Breast epithelium (tissue), 4 donors: ENCODE measurements around the gene ZFYVE21. TPM values are rescaled to one million over a fixed set of nuclear protein-coding genes. Genes with fewer than 3 reads are reported as not detected.

Experiments used
- DNase-seq, 2 donors: peaks; one replicate each; pipeline ENCODE4 v3.0.0-alpha.2; 2019; ENCODE audit warnings: low spot score in 2 of 2
- H3K27ac ChIP-seq, 2 donors: fragments of 200-600 bp; sonication (generic) in 1 of 2; one replicate each; pipeline ENCODE4 v1.5.1; 2016 to 2019; ENCODE audit warnings: mild to moderate bottlenecking in 1 of 2
- H3K27me3 ChIP-seq, 2 donors: fragments of 200-600 bp; sonication (generic) in 1 of 2; one replicate each; pipeline versions ENCODE4 v1.5.1 to v1.6.0; 2017 to 2019; ENCODE audit warnings: control low read depth in 1 of 2, mild to moderate bottlenecking in 1 of 2
- H3K36me3 ChIP-seq: fragments of 200-600 bp; one replicate; pipeline ENCODE4 v1.5.1; 2019
- H3K4me1 ChIP-seq, 2 donors: fragments of 200-600 bp; sonication (generic); one replicate each; pipeline ENCODE4 v1.5.1; 2016 to 2019; ENCODE audit warnings: control low read depth in 1 of 2
- H3K4me3 ChIP-seq, 3 donors: fragments of 200-600 bp; sonication (generic); 1 replicate in 2 of 3; 2 replicates in 1 of 3; pipeline ENCODE4 v1.5.1; 2016 to 2019; ENCODE audit warnings: mild to moderate bottlenecking in 3 of 3, moderate library complexity in 2 of 3
- H3K9me3 ChIP-seq, 2 donors: fragments of 200-600 bp; sonication (generic) in 1 of 2; one replicate each; pipeline ENCODE4 v1.5.1; 2016 to 2019; ENCODE audit warnings: control low read depth in 1 of 2
- CTCF ChIP-seq, 3 donors: fragments of 450-650 bp; IDR thresholded peaks; one replicate each; pipeline ENCODE4 v1.5.1; 2016 to 2017; ENCODE audit warnings: antibody characterized with exemption in 3 of 3, mild to moderate bottlenecking in 3 of 3, moderate library complexity in 3 of 3
- POLR2A ChIP-seq: fragments of 450-650 bp; IDR thresholded peaks from one replicate; pipeline ENCODE4 v1.6.1; 2016; ENCODE audit warnings: antibody characterized with exemption, mild to moderate bottlenecking, moderate library complexity
- POLR2AphosphoS5 ChIP-seq, 3 donors: sonication (generic); formaldehyde crosslinking; IDR thresholded peaks; one replicate each; pipeline ENCODE4 v1.6.1; 2017; ENCODE audit warnings: antibody characterized with exemption in 3 of 3
- intact Hi-C: fragments of 100-400 bp; cut with DNase I; formaldehyde crosslinking; loops from one replicate; pipeline ENCODE4 v1.15.1; 2023; ENCODE audit warnings: low total_unique reads
- total RNA-seq, 3 donors: library from RNA; depleted of rRNA; stranded (reverse); fragments of >200 nt; gene quantifications; one replicate each; pipeline ENCODE4 v1.1.0, GENCODE V29; 2016

ZFYVE21 gene
- total RNA-seq, 3 donors from 2014 or later: 57.4 to 140 (median 96.0) TPM

DNA sequence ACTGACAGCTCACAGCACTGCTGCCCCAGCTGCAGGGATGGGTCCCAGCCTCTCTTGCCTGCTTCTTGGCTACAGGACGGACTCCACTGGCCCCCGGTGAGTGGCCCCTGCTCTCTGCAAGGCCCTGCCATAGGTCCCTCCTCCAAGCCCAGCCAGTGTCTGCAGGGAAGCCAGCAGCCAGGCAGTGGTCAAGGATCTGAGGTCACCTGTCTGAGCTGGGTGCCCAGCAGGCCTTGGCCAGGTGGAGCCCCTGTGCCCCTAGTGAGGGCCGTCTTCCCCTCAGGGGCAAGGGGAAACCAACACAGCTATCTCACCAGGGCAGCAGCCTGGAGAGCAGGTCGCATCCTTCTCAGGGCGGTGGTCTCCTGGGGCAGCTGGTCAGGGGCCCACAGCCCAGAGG is 13.5 kb upstream of the ZFYVE21 start:
- H3K4me3 ChIP-seq: no peak overlapping the region
- intact Hi-C loops: no loop called here
- H3K9me3 ChIP-seq: no peaks in the 10 kb centered on the region
- no peaks in the 10 kb centered on the region for H3K36me3 ChIP-seq
- no peak overlapping the region for H3K27ac ChIP-seq
- peaks cover 2 to 7% of the 10 kb centered on the region in 2 donors for H3K4me1 ChIP-seq
- TF ChIP-seq POLR2AphosphoS5 (IDR thresholded peaks at IDR 0.05) (no peak), POLR2A (no peak), CTCF (IDR thresholded peaks at IDR 0.05) (no peak)
- no peak for DNase-seq
- H3K27me3 ChIP-seq: no peaks in the 10 kb centered on the region

GRCh38 chr14:103702497-103703432 is 12.8 kb upstream of the ZFYVE21 start:
- H3K9me3 ChIP-seq: no peaks in the 10 kb centered on the region
- no peak overlapping the region for H3K27ac ChIP-seq
- intact Hi-C loops: no loop called here
- no peaks in the 10 kb centered on the region for H3K27me3 ChIP-seq
- no peak overlapping the region for H3K4me3 ChIP-seq
- DNase-seq: no peak
- H3K4me1 ChIP-seq: peaks cover 0 to under 1% of the 10 kb centered on the region in 2 donors
- H3K36me3 ChIP-seq: no peaks in the 10 kb centered on the region
- TF ChIP-seq POLR2AphosphoS5 (IDR thresholded peaks at IDR 0.05): no peak
- no peak for TF ChIP-seq POLR2A
- no peak for TF ChIP-seq CTCF (IDR thresholded peaks at IDR 0.05)

- no peaks in the 10 kb centered on the region for H3K36me3 ChIP-seq
- TF ChIP-seq CTCF (IDR thresholded peaks at IDR 0.05) (no peak), POLR2A (no peak), POLR2AphosphoS5 (IDR thresholded peaks at IDR 0.05) (no peak)
- H3K4me1 ChIP-seq: peaks cover 0 to 6% of the 10 kb centered on the region in 2 donors
- intact Hi-C loops: no loop called here
- no peaks in the 10 kb centered on the region for H3K9me3 ChIP-seq
- no peaks in the 10 kb centered on the region for H3K27me3 ChIP-seq
- no peak overlapping the region for H3K4me3 ChIP-seq
- peak overlapping the region; percentile 12 to 71 for H3K27ac ChIP-seq
- no peak for DNase-seq
These were observed 11.9 kb upstream of the ZFYVE21 start for GRCh38 chr14:103703433-103704385.

GRCh38 chr14:103704708-103705107 is 10.9 kb upstream of the ZFYVE21 start:
- no peak for TF ChIP-seq POLR2AphosphoS5 (IDR thresholded peaks at IDR 0.05)
- TF ChIP-seq CTCF (IDR thresholded peaks at IDR 0.05): no peak
- no peak for TF ChIP-seq POLR2A
- Histone ChIP-seq H3K27me3 (no peaks in the 10 kb centered on the region), H3K9me3 (no peaks in the 10 kb centered on the region), H3K4me1 (peaks cover 0 to 6% of the 10 kb centered on the region in 2 donors), H3K27ac (peak overlapping the region; percentile 71 to 73), H3K4me3 (no peak overlapping the region), H3K36me3 (no peaks in the 10 kb centered on the region)
- intact Hi-C loops: no loop called here
- no peak for DNase-seq
